Calu3 (cell line): Measurements from ENCODE around the gene CPEB3. TPM values are rescaled to one million over a fixed set of nuclear protein-coding genes. Genes with fewer than 3 reads are reported as not detected.

ENCODE experiments used
- BruUV-seq: library from RNA; stranded (reverse); fragments of 400-500 nt; replicated peaks from 2 replicates; lab custom pipeline; 2021; lab: Mats Ljungman, UMichigan
- CTCF ChIA-PET: fragments of 300-600 bp; sonication (Branson Sonifier 250); formaldehyde crosslinking; loops from one replicate; lab custom pipeline; 2022; ENCODE audit warnings: antibody characterized with exemption; lab: Charles Lee
- DNase-seq: peaks from one replicate; pipeline ENCODE4 v3.0.0; 2022
- H3K27ac Mint-ChIP-seq: one replicate; pipeline ENCODE4 v1.8.0; 2022; ENCODE audit warnings: mixed read lengths; ENCODE audit not compliant: unreplicated experiment
- H3K27me3 Mint-ChIP-seq: one replicate; pipeline ENCODE4 v1.8.0; 2022; ENCODE audit warnings: mixed read lengths; ENCODE audit not compliant: unreplicated experiment
- H3K36me3 Mint-ChIP-seq: one replicate; pipeline ENCODE4 v1.8.0; 2022; ENCODE audit warnings: mild to moderate bottlenecking, moderate library complexity, mixed read lengths; ENCODE audit not compliant: insufficient read depth, unreplicated experiment
- H3K4me1 Mint-ChIP-seq: one replicate; pipeline ENCODE4 v1.8.0; 2022; ENCODE audit warnings: mild to moderate bottlenecking, low read depth, mixed read lengths; ENCODE audit not compliant: unreplicated experiment
- H3K4me3 Mint-ChIP-seq: one replicate; pipeline ENCODE4 v1.8.0; 2022; ENCODE audit warnings: mild to moderate bottlenecking, low read depth, moderate library complexity, mixed read lengths; ENCODE audit not compliant: unreplicated experiment
- H3K9me3 Mint-ChIP-seq: one replicate; pipeline ENCODE4 v1.8.0; 2022; ENCODE audit warnings: low read depth, mixed read lengths; ENCODE audit not compliant: unreplicated experiment
- CTCF ChIP-seq: fragments of 200-600 bp; IDR thresholded peaks from one replicate; pipeline ENCODE4 v1.8.0; 2022; ENCODE audit warnings: antibody characterized with exemption; ENCODE audit not compliant: unreplicated experiment
- intact Hi-C: fragments of 100-400 bp; cut with micrococcal nuclease; formaldehyde crosslinking; loops from one replicate; pipeline ENCODE4 v1.10.0; 2022; ENCODE audit not compliant: unreplicated experiment
- total RNA-seq: library from RNA; stranded (reverse); gene quantifications from 2 replicates; pipeline ENCODE4 v1.2.3, GENCODE V29; 2022

CPEB3 gene
- total RNA-seq, 1 experiment from 2014 or later = 2.8 TPM

- no peak overlapping the region for H3K27ac Mint-ChIP-seq
- no peaks in the 10 kb centered on the region for H3K4me1 Mint-ChIP-seq
- no peak overlapping the region for H3K4me3 Mint-ChIP-seq
- no TSS peak for BruUV-seq
- no peak for TF ChIP-seq CTCF
- peaks cover 4% of the 10 kb centered on the region for H3K36me3 Mint-ChIP-seq
- no peaks in the 10 kb centered on the region for H3K27me3 Mint-ChIP-seq
- H3K9me3 Mint-ChIP-seq = no peaks in the 10 kb centered on the region
- no peak for DNase-seq
- intact Hi-C loops = no loop called here
- CTCF ChIA-PET = no interaction called here
Observed at GRCh38 chr10:92080244-92080643, 210.6 kb downstream of the CPEB3 start.

- no peak overlapping the region for H3K4me3 Mint-ChIP-seq
- no peak for TF ChIP-seq CTCF
- CTCF ChIA-PET = no interaction called here
- H3K9me3 Mint-ChIP-seq = no peaks in the 10 kb centered on the region
- H3K27ac Mint-ChIP-seq = no peak overlapping the region
- no peaks in the 10 kb centered on the region for H3K27me3 Mint-ChIP-seq
- DNase-seq = no peak
- H3K36me3 Mint-ChIP-seq = peaks cover 4% of the 10 kb centered on the region
- intact Hi-C loops = no loop called here
- H3K4me1 Mint-ChIP-seq = no peaks in the 10 kb centered on the region
- no TSS peak for BruUV-seq
Observed at GRCh38 chr10:92079003-92079402, 211.9 kb downstream of the CPEB3 start.

GRCh38 chr10:92076722-92077121, 214.2 kb downstream of the CPEB3 start:
- TF ChIP-seq CTCF = no peak

GRCh38 chr10:92075829-92076228, 215.0 kb downstream of the CPEB3 start:
- Mint-ChIP-seq H3K4me3 (no peak overlapping the region), H3K4me1 (no peaks in the 10 kb centered on the region), H3K9me3 (no peaks in the 10 kb centered on the region), H3K27ac (no peak overlapping the region), H3K36me3 (no peaks in the 10 kb centered on the region), H3K27me3 (no peaks in the 10 kb centered on the region)
- no peak for DNase-seq
- no TSS peak for BruUV-seq
- CTCF ChIA-PET = interaction anchor here (0.5 kb wide), 1 partner anchor 359 kb away, joined by 3 read pairs; no protein-coding TSS in a partner anchor
- TF ChIP-seq CTCF = no peak
- intact Hi-C loops = no loop called here

More at GRCh38 chr10:92076722-92077121, 214.2 kb downstream of the CPEB3 start:
- peaks cover 4% of the 10 kb centered on the region for H3K36me3 Mint-ChIP-seq
- H3K4me1 Mint-ChIP-seq = no peaks in the 10 kb centered on the region
- H3K27me3 Mint-ChIP-seq = no peaks in the 10 kb centered on the region
- intact Hi-C loops = no loop called here
- BruUV-seq = no TSS peak
- H3K4me3 Mint-ChIP-seq = no peak overlapping the region
- no peaks in the 10 kb centered on the region for H3K9me3 Mint-ChIP-seq
- H3K27ac Mint-ChIP-seq = no peak overlapping the region
- CTCF ChIA-PET = no interaction called here
- DNase-seq = no peak
